NCI-H2107 (cell line): ENCODE results near the gene ALPI.
"Not testable (repeated sequence)": the region's sequence is repeated elsewhere in the genome, so short reads cannot be mapped to it uniquely, and the experiment has no call there.

ENCODE experiments used
- DNase-seq: peaks from one replicate; lab custom pipeline; 2025; lab: John Stamatoyannopoulos, UW

ALPI gene

GRCh38 chr2:232443047-232443446 lies 12.9 kb upstream of the ALPI start:
- DNase-seq = not testable (repeated sequence)

- DNase-seq = not testable (repeated sequence)
Measured at GRCh38 chr2:232443669-232444408, 12.1 kb upstream of the ALPI start.

- DNase-seq = no peak
Measured at GRCh38 chr2:232444409-232445148, 11.4 kb upstream of the ALPI start.

- DNase-seq = not testable (repeated sequence)
Measured at GRCh38 chr2:232445149-232445885, 10.6 kb upstream of the ALPI start.

GRCh38 chr2:232446266-232446777 lies 9.6 kb upstream of the ALPI start:
- not testable (repeated sequence) for DNase-seq

GRCh38 chr2:232447091-232447620 lies 8.8 kb upstream of the ALPI start:
- DNase-seq = no peak

GRCh38 chr2:232447638-232448303 lies 8.2 kb upstream of the ALPI start:
- no peak for DNase-seq

GRCh38 chr2:232448304-232448690 lies 7.7 kb upstream of the ALPI start:
- no peak for DNase-seq

- DNase-seq = no peak
Measured at GRCh38 chr2:232449964-232450363, 6.0 kb upstream of the ALPI start.

- DNase-seq = not testable (repeated sequence)
Measured at GRCh38 chr2:232451645-232452044, 4.3 kb upstream of the ALPI start.

GRCh38 chr2:232454630-232455029 lies 1.3 kb upstream of the ALPI start:
- no peak for DNase-seq

- no peak for DNase-seq
Measured at GRCh38 chr2:232456296-232457120, 555 bp downstream of the ALPI start.

- no peak for DNase-seq
Measured at GRCh38 chr2:232457121-232458011, 1.4 kb downstream of the ALPI start.

- DNase-seq = no peak
Measured at GRCh38 chr2:232458051-232458660, 2.2 kb downstream of the ALPI start.

GRCh38 chr2:232458661-232459418 lies 2.9 kb downstream of the ALPI start:
- no peak for DNase-seq

- no peak for DNase-seq
Measured at GRCh38 chr2:232459419-232460035, 3.6 kb downstream of the ALPI start.

GRCh38 chr2:232460171-232460570 lies 4.2 kb downstream of the ALPI start:
- DNase-seq = no peak
